Cardiac muscle cell (in vitro differentiated cells and primary cell): Measurements from ENCODE around the gene ERMP1. TPM values are rescaled to one million over a fixed set of nuclear protein-coding genes. Genes with fewer than 3 reads are reported as not detected.

Source experiments
- DNase-seq, 2 donors: peaks; one replicate each; pipeline versions ENCODE4 v3.0.0 to v3.0.0-alpha.2; 2010 to 2017; ENCODE audit warnings: low read depth in 1 of 2, low spot score in 1 of 2
- H3K27ac ChIP-seq: fragments of 200-600 bp; sonication (generic); 2 replicates; pipeline ENCODE4 v1.5.1; 2016
- H3K27me3 ChIP-seq: fragments of 200-600 bp; sonication (generic); 2 replicates; pipeline ENCODE4 v1.6.0; 2016; ENCODE audit warnings: control low read depth
- H3K36me3 ChIP-seq: fragments of 200-600 bp; sonication (generic); 2 replicates; pipeline ENCODE4 v1.5.1; 2016; ENCODE audit warnings: control low read depth
- H3K4me1 ChIP-seq: fragments of 200-600 bp; sonication (generic); 2 replicates; pipeline ENCODE4 v1.8.1; 2017; ENCODE audit warnings: low read depth, mild to moderate bottlenecking, mixed run types
- H3K4me3 ChIP-seq: fragments of 200-600 bp; sonication (generic); 2 replicates; pipeline ENCODE4 v1.5.1; 2016; ENCODE audit warnings: mild to moderate bottlenecking
- H3K9me3 ChIP-seq: fragments of 200-600 bp; sonication (generic); 2 replicates; pipeline ENCODE4 v1.5.1; 2017; ENCODE audit warnings: low read depth, mild to moderate bottlenecking, control low read depth
- polyA plus RNA-seq: library from polyadenylated mRNA; unstranded; fragments of >200 nt; fragmentation: Nextera tagmentation; extraction: Ambion mirVana; gene quantifications from 2 replicates; pipeline ENCODE4 v1.2.1, GENCODE V29; 2016
- total RNA-seq: library from RNA; depleted of rRNA; stranded (reverse); fragments of >200 nt; gene quantifications from 2 replicates; pipeline ENCODE4 v1.2.3, GENCODE V29; 2016
- TF ChIP-seq, protein P1 (sequence below): IDR thresholded peaks from 2 replicates; pipeline ENCODE4 v1.5.1; 2012; ENCODE audit warnings: low read depth, mild to moderate bottlenecking, low read length

The ERMP1 gene
- total and polyA plus RNA-seq, 2 experiments from 2014 or later: 18.1 to 31.5 TPM

GRCh38 chr9:5869315-5870019 is 36.5 kb upstream of the ERMP1 start:
- Histone ChIP-seq H3K27me3 (no peaks in the 10 kb centered on the region), H3K4me3 (no peak overlapping the region), H3K9me3 (no peaks in the 10 kb centered on the region), H3K4me1 (no peaks in the 10 kb centered on the region), H3K36me3 (no peaks in the 10 kb centered on the region), H3K27ac (no peak overlapping the region)
- TF ChIP-seq, protein P1, sequence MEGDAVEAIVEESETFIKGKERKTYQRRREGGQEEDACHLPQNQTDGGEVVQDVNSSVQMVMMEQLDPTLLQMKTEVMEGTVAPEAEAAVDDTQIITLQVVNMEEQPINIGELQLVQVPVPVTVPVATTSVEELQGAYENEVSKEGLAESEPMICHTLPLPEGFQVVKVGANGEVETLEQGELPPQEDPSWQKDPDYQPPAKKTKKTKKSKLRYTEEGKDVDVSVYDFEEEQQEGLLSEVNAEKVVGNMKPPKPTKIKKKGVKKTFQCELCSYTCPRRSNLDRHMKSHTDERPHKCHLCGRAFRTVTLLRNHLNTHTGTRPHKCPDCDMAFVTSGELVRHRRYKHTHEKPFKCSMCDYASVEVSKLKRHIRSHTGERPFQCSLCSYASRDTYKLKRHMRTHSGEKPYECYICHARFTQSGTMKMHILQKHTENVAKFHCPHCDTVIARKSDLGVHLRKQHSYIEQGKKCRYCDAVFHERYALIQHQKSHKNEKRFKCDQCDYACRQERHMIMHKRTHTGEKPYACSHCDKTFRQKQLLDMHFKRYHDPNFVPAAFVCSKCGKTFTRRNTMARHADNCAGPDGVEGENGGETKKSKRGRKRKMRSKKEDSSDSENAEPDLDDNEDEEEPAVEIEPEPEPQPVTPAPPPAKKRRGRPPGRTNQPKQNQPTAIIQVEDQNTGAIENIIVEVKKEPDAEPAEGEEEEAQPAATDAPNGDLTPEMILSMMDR: peak; percentile 24
- no peak for DNase-seq

DNA sequence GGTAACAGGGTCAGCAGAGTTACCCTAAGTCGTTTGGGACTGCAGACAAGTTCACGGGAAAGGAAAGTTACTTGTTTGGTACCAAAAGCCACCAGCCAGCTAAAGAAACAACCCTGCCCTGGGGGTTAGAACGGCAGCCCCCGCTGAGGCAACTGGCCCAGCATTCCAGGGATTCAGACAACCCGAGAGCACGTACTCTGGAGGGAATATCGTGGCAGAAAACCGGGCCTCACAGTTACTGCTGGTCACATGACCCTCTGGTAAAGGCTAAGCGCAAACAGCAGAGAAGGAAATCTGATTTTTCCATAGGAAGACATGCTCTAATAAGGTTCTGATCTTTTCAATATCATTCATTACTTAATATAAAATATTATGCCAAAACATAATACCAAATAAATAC is 35.3 kb upstream of the ERMP1 start:
- no peaks in the 10 kb centered on the region for H3K27me3 ChIP-seq
- H3K4me3 ChIP-seq: no peak overlapping the region
- no peak overlapping the region for H3K27ac ChIP-seq
- H3K4me1 ChIP-seq: no peaks in the 10 kb centered on the region
- TF ChIP-seq, protein P1: no peak
- DNase-seq: no peak
- no peaks in the 10 kb centered on the region for H3K36me3 ChIP-seq
- no peaks in the 10 kb centered on the region for H3K9me3 ChIP-seq

GRCh38 chr9:5866685-5867084 is 33.8 kb upstream of the ERMP1 start:
- DNase-seq: no peak
- Histone ChIP-seq H3K9me3 (no peaks in the 10 kb centered on the region), H3K27ac (no peak overlapping the region), H3K27me3 (no peaks in the 10 kb centered on the region), H3K36me3 (no peaks in the 10 kb centered on the region), H3K4me3 (no peak overlapping the region), H3K4me1 (no peaks in the 10 kb centered on the region)
- TF ChIP-seq, protein P1: no peak

- no peak for DNase-seq
- H3K4me3 ChIP-seq: no peak overlapping the region
- TF ChIP-seq, protein P1: no peak
- H3K4me1 ChIP-seq: no peaks in the 10 kb centered on the region
- H3K36me3 ChIP-seq: no peaks in the 10 kb centered on the region
- no peaks in the 10 kb centered on the region for H3K9me3 ChIP-seq
- H3K27me3 ChIP-seq: no peaks in the 10 kb centered on the region
- H3K27ac ChIP-seq: no peak overlapping the region
These were observed 33.4 kb upstream of the ERMP1 start for GRCh38 chr9:5866272-5866671.

DNA sequence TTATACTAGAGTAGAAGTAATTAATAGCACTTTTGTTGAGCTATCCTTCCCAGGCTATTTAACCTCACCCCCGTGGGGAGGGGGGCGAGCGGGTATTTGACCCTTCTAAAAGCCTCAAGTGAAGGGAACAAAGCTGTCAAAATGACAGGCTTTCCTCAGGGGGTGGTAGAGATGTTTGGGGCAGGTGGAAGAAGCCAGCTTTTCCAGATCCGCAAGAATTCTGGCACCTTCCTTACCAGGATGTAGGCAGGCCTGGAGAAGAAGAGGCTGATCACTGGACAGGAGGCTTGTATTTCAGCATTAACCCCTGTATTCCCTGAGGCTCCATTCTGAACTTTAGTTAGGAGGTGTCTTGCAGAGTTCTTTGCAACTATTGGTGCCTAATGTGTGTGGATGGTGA is 31.5 kb upstream of the ERMP1 start:
- Histone ChIP-seq H3K4me3 (no peak overlapping the region), H3K27me3 (no peaks in the 10 kb centered on the region), H3K4me1 (no peaks in the 10 kb centered on the region), H3K9me3 (no peaks in the 10 kb centered on the region), H3K36me3 (no peaks in the 10 kb centered on the region), H3K27ac (no peak overlapping the region)
- no peak for DNase-seq
- TF ChIP-seq, protein P1: no peak
